Measurements from ENCODE around the gene OR11A1.

DNA sequence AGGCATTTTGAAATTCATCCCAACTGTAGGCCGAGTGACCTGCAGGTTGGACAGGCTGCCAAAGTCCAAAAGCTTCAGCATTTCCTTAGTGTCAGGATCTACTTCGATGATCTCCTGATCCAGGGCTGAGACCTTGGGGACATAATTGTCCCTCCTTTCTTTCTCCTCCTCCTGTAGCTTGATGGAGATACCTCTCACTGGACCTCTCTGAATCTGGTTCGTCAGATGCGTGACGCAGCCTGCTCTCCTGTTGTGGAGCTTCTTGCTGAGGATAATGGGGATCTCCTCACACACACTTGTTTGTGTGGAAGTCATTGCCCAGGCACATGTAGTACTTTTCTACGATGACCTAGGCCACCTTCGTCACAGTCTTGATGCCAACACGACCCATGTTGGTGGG, 32.4 kb upstream of the OR11A1 start:
- TF ChIP-seq CTCF (IDR thresholded peaks at IDR 0.05): no peak
- no peak for TF ChIP-seq POLR2A (IDR thresholded peaks at IDR 0.05)

All from transverse colon (tissue), 3 donors.